ENCODE measurements around the gene C10orf95.

- TF ChIP-seq CTCF (IDR thresholded peaks at IDR 0.05) (no peak), EP300 (IDR thresholded peaks at IDR 0.05) (no peak)
Measured at GRCh38 chr10:102401735-102402511, 49.4 kb downstream of the C10orf95 start.

Data from gastroesophageal sphincter (tissue), 3 donors.